Stimulated activated CD4-positive, alpha-beta T cell treated with anti-CD3 and anti-CD28 coated beads, TNF-alpha, amount 100 ng/mL, for 48 hours (primary cell): ENCODE results near the gene RAD51B.
"Not testable (repeated sequence)": the region's sequence is repeated elsewhere in the genome, so short reads cannot be mapped to it uniquely, and the experiment has no call there.

Experiments used
- DNase-seq, 3 donors: peaks; one replicate each; pipeline ENCODE4 v3.0.0-alpha.2; 2020; ENCODE audit warnings: low read depth in 3 of 3

The RAD51B gene

DNA sequence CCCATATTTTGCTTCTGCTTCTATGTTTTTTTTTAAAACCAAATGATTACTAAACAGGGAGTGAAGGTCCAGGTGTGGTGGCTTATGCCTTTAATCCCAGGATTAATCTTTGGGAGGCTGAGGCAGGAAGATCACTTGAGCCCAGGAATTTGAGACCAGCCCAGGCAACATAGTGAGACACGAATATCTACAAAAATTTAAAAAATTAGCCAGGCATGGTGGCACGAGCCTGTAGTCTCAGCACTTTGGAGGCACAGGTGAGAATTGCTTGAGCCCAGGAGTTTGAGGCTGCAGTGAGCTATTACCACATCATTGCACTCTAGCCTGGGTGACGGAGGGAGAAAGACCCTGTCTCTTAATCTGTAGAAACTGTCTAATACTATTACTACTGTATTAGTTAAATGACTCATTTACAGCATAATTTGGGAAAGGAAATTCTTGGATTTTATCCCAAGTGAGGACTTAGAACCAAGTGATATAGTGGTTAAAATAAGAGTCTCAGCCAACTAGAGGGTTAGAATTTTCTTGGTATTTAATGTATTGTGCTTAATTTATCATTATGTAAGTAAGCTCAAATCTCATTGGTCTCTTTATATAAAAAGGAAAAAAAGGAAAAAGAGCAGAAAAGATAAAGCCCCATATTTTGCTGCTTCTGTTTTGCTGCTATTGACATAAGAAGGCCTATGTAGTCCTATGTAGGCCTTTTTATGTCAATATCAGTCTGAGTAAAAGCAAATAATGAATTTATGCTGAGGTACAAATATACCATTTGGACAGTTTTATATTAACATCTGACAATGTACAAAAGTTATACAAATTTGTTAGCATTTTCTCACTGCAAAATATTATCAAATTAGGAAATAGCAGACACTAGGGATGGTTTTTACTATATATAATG, 163.4 kb downstream of the RAD51B start:
- no peak for DNase-seq

DNA sequence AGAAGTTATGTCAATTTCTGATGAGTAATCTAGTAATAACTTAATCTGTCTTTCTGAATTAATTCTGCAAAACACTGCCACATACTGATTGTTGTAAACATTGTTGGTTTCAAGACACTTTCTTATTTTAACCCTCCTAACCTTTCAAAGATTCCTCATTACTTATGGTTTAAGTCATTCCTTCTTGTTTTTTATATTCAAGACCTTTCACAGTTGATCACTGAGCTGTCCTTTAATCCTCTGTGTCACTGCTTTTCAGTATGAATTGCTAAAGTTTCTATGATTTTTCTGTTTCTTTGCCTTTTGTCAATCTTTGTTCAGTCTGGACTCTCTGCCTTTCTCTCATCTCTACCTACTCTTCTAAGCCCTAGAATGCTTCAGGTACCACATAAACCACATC, 164.7 kb downstream of the RAD51B start:
- no peak for DNase-seq

GRCh38 chr14:67986131-67986841, 166.7 kb downstream of the RAD51B start:
- no peak for DNase-seq

DNA sequence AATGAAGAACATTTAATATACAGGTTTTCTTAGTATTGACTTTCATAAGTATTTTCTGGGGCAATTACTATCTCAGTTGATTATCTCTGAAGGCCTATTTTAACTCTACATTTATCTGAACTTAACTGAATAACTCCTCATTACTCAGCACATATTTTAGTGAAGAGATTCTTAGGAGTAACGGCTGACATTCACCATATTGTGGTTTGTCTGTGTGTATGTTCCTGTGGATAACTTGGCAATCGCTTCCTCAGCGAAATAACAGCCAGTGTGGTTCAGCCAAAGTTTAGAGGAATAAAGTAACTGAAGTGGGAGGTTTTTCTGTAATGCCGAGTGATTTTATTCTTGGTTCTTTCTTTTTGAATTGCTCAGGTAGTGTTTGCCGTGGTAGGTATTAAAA, 168.0 kb downstream of the RAD51B start:
- DNase-seq: no peak

DNA sequence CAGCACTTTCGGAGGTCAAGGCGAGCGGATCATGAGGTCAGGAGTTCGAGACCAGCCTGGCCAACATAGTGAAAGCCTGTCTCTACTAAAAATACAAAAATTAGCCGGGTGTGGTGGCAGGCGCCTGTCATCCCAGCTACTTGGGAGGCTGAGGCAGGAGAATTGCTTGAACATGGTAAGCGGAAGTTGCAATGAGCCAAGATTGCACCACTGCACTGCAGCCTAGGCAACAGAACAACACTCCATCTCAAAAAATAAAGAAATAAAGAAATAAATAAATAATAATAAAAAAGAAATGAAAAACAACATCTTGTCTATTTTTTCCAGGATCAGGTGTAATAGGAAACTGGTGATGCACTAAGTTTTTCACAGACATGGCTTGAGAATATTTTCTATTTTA, 168.6 kb downstream of the RAD51B start:
- DNase-seq: not testable (repeated sequence)

DNA sequence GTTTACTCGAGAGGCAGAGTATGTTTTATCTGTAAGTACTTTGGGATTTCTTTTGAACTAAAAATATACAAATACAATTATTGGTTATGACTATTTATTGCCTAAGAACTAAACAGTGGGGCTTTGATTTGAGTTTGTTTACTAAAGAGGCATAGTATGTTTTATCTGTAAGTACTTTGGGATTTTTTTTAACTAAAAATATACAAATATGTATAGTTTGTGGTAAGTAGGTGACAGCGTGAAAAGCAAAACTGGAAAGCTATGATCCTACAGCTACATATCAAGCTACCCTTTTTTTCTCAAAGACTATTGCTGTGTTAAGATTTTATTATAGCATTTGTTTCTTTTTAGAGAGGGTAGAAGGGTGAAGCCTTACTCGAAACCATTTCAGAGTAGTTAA, 171.0 kb downstream of the RAD51B start:
- DNase-seq: no peak

DNA sequence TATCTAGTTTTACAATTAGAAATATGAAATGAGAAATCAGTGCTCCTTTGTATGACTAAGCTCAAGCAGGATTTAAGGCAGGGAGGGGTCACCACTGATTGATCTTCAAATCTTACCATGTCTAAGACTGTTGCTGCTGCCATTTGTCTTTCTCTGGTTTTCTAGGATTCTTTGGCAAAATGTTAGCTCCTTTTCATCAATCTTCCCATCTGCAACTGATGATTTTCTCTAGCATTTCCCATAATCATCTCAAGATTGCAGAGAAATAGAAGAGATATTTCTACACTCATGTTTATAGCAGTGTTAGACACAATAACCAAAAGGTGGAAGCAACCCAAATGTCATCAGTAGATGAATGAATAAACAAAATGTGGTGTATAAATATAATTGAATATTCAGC, 175.0 kb downstream of the RAD51B start:
- DNase-seq: no peak

DNA sequence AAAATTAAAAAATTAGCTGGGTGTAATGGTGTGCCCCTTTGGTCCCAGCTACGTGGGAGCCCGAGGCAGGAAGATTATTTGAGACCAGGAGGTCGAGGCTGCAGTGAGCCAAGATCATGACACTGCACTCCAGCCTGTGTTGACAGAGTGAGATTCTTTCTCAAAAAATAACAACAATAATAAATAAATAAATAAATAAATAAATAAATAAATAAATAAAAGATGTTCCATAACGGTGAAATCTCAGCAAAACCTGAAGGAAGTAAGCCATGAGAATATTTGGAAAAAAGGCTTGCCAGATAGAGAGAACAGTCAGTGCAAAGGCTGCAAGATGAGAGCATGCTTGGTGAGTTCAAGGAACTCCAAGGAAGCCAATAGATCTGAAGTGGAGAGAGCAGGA, 176.7 kb downstream of the RAD51B start:
- DNase-seq: no peak

- no peak for DNase-seq
Measured at GRCh38 chr14:67998834-67999233, 179.3 kb downstream of the RAD51B start.

DNA sequence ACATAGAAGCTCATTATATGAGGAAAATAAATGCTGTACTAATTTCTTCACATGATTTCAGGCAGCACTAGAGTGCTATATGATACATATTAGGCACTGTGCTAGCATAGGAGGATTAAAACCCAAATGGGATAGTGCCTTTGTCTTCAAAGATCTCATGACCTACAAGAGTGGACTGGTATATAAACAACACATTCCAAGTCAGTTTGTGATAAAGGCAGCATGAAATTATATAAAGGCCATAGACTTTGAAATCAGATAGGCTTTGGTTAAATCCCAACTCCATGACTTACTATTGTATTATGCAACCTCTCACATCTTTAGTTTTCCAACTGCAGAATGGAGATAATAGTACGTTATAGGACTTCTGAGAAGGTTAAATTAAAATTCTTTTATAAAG, 179.7 kb downstream of the RAD51B start:
- DNase-seq: no peak

DNA sequence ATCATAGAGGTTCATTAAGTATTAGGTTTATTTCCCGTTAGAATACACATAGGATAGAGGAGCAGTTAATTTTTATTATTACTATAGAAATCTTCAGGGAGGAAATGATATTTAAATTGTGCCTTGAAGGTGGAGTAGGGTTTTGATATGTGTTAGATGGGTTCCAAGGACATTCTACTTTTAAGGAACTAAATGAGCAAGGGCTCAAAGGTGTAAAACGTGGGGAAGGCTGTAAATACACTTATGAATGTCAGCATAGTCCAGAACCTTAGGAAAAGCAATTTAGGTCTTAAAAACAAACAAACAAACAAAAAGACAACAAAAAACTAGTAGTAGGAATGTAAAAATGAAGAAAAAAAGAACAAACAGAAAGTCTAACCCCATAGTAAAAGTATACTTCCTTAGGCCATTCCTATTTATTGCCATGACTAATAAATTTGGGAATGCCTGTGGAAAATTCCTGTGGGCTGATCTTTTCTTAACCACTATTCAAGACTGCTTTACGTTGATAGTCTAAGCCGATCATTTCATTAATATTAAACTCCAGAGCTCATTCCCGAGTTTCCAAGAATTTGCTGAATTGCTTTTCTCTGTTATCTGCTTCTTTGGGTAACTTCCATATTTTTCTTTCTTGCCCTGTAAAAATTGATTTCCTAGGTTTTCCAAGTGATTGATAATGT, 180.3 kb downstream of the RAD51B start:
- DNase-seq: no peak

DNA sequence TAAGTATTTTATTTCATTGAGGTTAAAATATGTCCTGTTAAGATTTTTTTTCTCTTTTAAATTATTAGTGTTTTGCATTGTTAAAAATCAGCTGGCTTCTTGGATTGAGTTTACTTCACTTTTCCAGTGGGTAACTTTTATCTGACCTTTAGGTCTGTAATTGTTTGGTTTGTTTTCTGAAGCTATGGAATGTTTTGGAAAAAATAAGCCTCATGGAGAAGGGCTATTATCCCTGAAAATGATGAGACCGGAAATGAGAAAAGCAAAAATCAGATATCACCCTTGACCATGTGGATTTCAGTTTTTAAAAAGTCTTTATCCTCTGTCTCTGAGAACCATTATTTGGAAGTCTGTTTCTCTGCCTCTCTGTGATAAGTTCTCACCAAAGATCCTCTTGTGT, 180.9 kb downstream of the RAD51B start:
- DNase-seq: no peak

DNA sequence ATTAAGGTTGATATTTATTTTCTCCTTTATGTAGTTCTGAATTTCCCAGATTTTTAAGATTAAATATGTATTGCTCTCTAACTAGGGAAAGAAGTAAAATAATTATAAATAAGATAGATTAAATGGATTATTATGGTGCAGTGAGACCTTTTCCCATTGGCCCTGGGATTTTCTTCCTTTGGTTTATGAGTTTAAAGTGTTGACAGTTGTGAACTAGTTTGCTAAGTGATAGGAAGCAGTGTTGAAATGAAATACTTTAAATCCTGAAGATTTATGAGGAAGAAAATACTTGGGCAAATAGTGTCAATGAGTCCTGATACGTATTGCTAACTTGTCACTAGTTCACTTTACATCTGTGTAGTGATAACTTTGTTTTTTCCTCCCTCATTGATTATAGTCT, 188.9 kb downstream of the RAD51B start:
- no peak for DNase-seq

- DNase-seq: no peak
Measured at GRCh38 chr14:68011406-68012028, 191.9 kb downstream of the RAD51B start.

- no peak for DNase-seq
Measured at GRCh38 chr14:68012871-68013270, 193.3 kb downstream of the RAD51B start.

DNA sequence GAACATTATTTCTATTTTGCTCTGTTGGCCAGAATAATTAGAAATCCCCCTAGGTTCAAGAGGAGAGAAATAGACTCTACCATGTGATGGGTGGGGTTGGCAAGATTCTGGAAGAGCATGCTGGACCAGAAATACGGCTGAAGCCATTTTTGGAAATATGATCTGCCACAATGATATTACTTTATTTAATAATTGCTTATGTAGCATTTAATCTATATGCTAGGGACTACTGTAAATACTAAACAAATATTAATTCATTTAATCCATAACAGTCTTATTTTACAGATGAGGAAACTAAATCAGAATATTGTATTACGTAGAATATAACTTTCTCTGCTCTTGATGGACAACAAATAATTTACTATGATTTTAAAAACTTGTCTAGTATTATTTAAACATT, 193.7 kb downstream of the RAD51B start:
- DNase-seq: no peak

GRCh38 chr14:68014771-68015170, 195.2 kb downstream of the RAD51B start:
- no peak for DNase-seq

DNA sequence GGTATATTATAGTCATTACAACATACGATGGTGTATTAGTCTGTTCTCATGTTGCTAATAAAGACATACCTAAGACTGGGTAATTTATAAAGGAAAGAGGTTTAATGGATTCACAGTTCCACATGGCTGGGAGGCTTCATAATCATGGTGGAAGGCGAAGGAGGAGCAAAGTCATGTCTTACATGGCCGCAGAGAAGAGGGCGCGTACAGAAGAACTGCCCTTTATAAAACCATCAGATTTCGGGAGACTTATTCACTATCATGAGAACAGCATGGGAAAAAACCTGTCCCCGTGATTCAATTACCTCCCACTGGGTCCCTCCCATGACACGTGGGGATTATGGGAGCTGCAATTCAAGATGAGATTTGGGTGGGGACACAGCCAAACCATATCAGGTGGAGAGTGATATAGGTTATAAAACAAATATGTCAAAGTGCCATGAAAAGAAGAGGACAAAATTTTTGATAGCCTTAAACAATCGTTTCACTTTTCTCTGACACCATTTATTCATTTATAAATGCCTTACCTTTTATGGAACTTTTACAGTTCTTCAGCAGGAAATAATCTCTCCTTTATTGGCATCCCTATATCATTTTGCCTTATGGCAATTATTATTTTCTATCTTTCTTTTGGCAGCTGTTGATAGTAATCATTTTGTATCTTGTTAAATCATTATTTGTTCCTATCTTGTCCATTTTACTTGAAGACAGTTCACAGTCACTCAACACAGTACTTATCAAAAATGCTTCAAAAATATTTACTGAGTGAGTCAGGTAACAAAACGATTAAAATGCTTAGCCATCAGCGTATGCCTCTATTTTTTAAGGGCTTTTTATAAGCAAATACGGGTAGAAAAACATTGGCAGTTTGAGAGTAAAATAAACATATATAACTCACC, 196.0 kb downstream of the RAD51B start:
- DNase-seq: no peak

DNA sequence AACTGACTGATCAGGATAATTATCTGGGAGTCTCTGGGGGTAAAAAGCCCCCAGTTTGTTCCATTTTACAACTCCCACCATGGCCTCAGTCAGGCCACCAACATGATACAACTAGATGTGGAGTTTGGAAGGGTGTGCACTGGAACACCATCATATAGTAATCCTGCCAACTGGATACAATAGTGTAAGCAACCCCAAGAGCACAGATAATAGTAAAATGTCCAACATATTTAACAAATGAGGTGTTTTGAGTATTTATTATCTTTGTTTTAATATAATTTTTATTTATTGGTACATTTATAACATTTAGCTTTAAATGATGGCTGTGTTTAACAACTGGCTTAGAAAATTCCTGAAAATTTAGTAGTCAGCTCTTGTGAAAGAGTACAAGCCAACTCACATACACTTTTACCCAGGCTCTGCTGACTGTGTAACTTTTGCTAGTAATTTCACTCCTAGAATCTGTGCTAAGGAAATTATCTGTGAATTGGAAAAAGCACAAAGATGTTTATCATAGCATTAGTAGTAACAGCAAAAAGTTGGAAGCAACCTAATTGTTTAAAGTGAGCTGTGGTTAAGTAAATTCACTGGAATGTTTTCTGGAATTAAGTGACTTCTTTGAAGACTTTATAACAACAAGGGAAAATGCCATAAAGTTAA, 196.8 kb downstream of the RAD51B start:
- DNase-seq: no peak

- no peak for DNase-seq
Measured at GRCh38 chr14:68018598-68018997, 199.0 kb downstream of the RAD51B start.

GRCh38 chr14:68020493-68020892, 200.9 kb downstream of the RAD51B start:
- DNase-seq: no peak
